Measurements from ENCODE around the gene TPI1. TPM values are rescaled to one million over a fixed set of nuclear protein-coding genes. Genes with fewer than 3 reads are reported as not detected.

The TPI1 gene
- total and polyA plus RNA-seq, 5 experiments from 2014 or later = 159 to 497 (median 372) TPM

- H3K27ac Mint-ChIP-seq = peak overlapping the region in 2 of 10 donors; percentile 63 to 86
- H3K36me3 Mint-ChIP-seq = peaks cover 0 to 6% (median 0%) of the 10 kb centered on the region in 3 donors
- ATAC-seq (no peak), DNase-seq (no peak)
- peaks cover 6 to 35% (median 26%) of the 10 kb centered on the region in 5 donors for H3K27me3 Mint-ChIP-seq
- H3K9me3 Mint-ChIP-seq = no peaks in the 10 kb centered on the region
- POLR2A ChIA-PET = interaction anchor here (1.2 to 4.1 kb wide), 3 partner anchors 12 to 42 kb away, joined by 3 to 21 read pairs (median 10); partner anchors contain the start of genes CDCA3, SPSB2 and USP5
- H3K4me1 Mint-ChIP-seq = peaks cover 14 to 29% (median 16%) of the 10 kb centered on the region in 4 donors
- peak overlapping the region in 9 of 10 donors; percentile 11 to 92 (median 82) for H3K4me3 Mint-ChIP-seq
These were observed 36.9 kb upstream of the TPI1 start for GRCh38 chr12:6830286-6830890.

- peaks cover 13 to 24% (median 17%) of the 10 kb centered on the region in 4 donors for H3K4me1 Mint-ChIP-seq
- H3K9me3 Mint-ChIP-seq = no peaks in the 10 kb centered on the region
- POLR2A ChIA-PET = interaction anchor here (4.1 kb wide), 1 partner anchor 22 kb away, joined by 21 read pairs; the partner anchor contains the start of genes CDCA3 and USP5
- peaks cover 4 to 30% (median 22%) of the 10 kb centered on the region in 5 donors for H3K27me3 Mint-ChIP-seq
- H3K36me3 Mint-ChIP-seq = peaks cover 0 to 6% (median 0%) of the 10 kb centered on the region in 3 donors
- no peak for ATAC-seq
- peak overlapping the region in 4 of 10 donors; percentile 15 to 86 (median 34) for H3K4me3 Mint-ChIP-seq
- DNase-seq = no peak
- H3K27ac Mint-ChIP-seq = peak overlapping the region in 3 of 10 donors; percentile 45 to 86 (median 63)
These were observed 36.3 kb upstream of the TPI1 start for GRCh38 chr12:6830999-6831398.

GRCh38 chr12:6831450-6831995, 35.8 kb upstream of the TPI1 start:
- Mint-ChIP-seq H3K9me3 (no peaks in the 10 kb centered on the region), H3K36me3 (peaks cover 0 to 6% (median 0%) of the 10 kb centered on the region in 3 donors), H3K4me1 (peaks cover 13 to 24% (median 18%) of the 10 kb centered on the region in 4 donors), H3K27me3 (peaks cover 4 to 25% (median 19%) of the 10 kb centered on the region in 5 donors), H3K4me3 (no peak overlapping the region), H3K27ac (peak overlapping the region in 2 of 10 donors; percentile 45 to 49)
- ATAC-seq (no peak), DNase-seq (no peak)
- POLR2A ChIA-PET = interaction anchor here (1.1 kb wide), 1 partner anchor 98 kb away, joined by 3 read pairs; no protein-coding TSS in a partner anchor

DNA sequence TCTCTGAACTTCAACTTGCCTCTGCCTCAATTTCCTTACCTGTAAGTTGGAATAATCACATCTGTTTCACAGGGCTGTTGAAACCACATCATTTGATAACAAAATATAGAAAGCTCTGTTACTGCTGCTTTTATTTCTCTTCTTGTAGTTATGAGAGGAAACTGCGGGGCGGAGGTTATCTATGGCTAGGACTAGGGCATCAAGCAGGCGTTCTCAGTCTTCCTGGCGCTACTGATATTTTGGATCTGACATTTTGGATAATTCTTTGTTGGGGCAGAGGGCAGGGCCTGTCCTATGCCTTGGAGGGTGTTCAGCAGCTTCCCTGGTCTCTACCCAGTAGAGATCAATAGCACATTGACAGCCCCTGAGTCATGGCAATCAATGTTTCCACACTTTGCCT, 35.2 kb upstream of the TPI1 start:
- H3K4me3 Mint-ChIP-seq = peak overlapping the region in 1 of 10 donors; percentile 14
- DNase-seq (no peak), ATAC-seq (no peak)
- POLR2A ChIA-PET = interaction anchor here (1.1 kb wide), 1 partner anchor 98 kb away, joined by 3 read pairs; no protein-coding TSS in a partner anchor
- H3K27me3 Mint-ChIP-seq = peaks cover 4 to 20% (median 14%) of the 10 kb centered on the region in 5 donors
- no peaks in the 10 kb centered on the region for H3K9me3 Mint-ChIP-seq
- peaks cover 0 to 6% (median 0%) of the 10 kb centered on the region in 3 donors for H3K36me3 Mint-ChIP-seq
- H3K27ac Mint-ChIP-seq = no peak overlapping the region
- peaks cover 13 to 22% (median 18%) of the 10 kb centered on the region in 4 donors for H3K4me1 Mint-ChIP-seq

DNA sequence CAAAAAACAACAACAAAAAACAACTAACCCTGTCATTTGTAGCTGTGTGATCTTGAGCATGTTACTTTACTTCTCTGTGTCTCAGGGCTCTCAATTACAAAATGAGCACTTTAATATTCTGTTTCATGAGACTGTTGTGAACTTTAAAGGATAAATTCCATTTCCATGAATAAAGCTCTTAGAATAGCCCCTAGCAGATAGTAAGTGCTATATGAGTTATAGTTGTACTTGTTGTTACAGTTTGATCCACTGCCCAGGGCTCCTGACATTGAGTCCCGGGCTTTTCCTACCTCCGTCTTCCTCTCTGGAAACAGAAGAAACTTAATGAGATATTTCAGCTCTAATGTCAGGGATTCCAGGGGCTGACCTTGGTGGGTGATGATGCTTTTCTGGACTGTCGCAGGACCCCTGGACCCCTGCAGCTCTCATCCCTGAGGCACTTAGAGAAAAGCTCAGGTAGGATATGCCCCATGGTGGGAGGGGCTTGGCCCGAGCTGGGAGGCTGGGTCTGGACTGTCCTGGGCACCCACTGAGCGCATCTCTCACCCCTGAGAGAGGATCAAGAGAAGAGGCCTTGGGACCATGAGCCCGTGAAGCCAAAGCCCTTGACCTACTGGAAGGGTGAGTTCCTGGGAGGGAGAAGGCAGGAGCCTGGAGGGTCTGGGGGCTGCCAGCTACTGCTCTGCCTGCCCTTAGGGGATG, 34.0 kb upstream of the TPI1 start:
- Mint-ChIP-seq H3K9me3 (no peaks in the 10 kb centered on the region), H3K27me3 (peaks cover 0 to 13% (median 4%) of the 10 kb centered on the region in 5 donors), H3K4me1 (peaks cover 9 to 12% (median 10%) of the 10 kb centered on the region in 4 donors), H3K27ac (no peak overlapping the region), H3K36me3 (peaks cover 0 to 6% (median 0%) of the 10 kb centered on the region in 3 donors), H3K4me3 (no peak overlapping the region)
- POLR2A ChIA-PET = interaction anchor here (0.6 kb wide), 2 partner anchors 52 to 139 kb away, joined by 3 to 6 read pairs; no protein-coding TSS in a partner anchor
- no peak for ATAC-seq
- no peak for DNase-seq

DNA sequence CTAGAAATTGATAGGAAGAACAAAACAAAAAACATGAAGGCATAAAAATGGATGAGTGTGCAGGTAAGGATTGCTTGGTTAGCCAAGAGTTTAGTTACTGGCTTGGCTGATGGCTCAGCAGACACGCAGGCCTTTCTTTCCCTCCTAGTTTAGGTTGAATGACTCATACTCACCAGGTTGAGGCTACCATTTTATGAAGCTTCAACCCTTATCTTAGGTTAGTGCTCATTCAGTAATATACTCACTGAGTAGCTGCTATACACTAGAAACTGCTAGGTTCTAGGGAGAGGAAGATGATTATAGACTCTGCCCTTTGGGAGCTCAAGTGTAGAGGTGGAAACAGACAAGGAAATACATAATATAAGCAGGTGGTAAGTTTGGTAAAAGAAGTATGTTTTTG, 33.1 kb upstream of the TPI1 start:
- DNase-seq = no peak
- Mint-ChIP-seq H3K36me3 (peaks cover 0 to 6% (median 0%) of the 10 kb centered on the region in 3 donors), H3K27me3 (peaks cover 0 to 10% (median 0%) of the 10 kb centered on the region in 5 donors), H3K27ac (peak overlapping the region in 2 of 10 donors; percentile 12 to 41), H3K4me3 (no peak overlapping the region), H3K9me3 (no peaks in the 10 kb centered on the region), H3K4me1 (peaks cover 4 to 8% (median 6%) of the 10 kb centered on the region in 4 donors)
- no peak for ATAC-seq
- POLR2A ChIA-PET = interaction anchor here (0.6 to 1.4 kb wide), 3 partner anchors 81 to 203 kb away, joined by 3 to 6 read pairs (median 4); partner anchors contain the start of gene MLF2

DNA sequence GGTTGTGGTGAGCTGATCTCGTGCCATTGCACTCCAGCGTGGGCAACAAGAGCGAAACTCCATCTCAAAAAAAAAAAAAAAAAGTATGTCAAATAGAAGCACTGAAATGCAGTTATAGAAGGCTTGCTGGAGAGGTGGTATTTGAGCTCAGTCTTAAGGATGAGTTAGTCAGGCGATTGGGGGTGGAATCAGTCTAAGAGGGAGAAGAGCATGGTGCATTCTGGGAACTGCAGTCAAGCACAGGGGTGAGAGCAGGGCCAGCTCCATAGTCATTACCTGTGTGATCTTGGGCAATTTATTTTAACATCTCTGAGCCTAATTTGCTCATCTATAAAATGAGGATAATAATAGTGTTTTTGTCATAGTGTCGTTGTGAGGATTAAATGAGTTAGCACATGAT, 32.5 kb upstream of the TPI1 start:
- Mint-ChIP-seq H3K27me3 (peaks cover 0 to 9% (median 0%) of the 10 kb centered on the region in 5 donors), H3K27ac (peak overlapping the region in 1 of 10 donors; percentile 41), H3K9me3 (no peaks in the 10 kb centered on the region), H3K4me1 (peaks cover 0 to 7% (median 4%) of the 10 kb centered on the region in 4 donors), H3K4me3 (no peak overlapping the region), H3K36me3 (peaks cover 0 to 6% (median 0%) of the 10 kb centered on the region in 3 donors)
- POLR2A ChIA-PET = interaction anchor here (0.6 to 1.4 kb wide), 3 partner anchors 81 to 203 kb away, joined by 3 to 6 read pairs (median 4); partner anchors contain the start of gene MLF2
- DNase-seq = no peak
- no peak for ATAC-seq

DNA sequence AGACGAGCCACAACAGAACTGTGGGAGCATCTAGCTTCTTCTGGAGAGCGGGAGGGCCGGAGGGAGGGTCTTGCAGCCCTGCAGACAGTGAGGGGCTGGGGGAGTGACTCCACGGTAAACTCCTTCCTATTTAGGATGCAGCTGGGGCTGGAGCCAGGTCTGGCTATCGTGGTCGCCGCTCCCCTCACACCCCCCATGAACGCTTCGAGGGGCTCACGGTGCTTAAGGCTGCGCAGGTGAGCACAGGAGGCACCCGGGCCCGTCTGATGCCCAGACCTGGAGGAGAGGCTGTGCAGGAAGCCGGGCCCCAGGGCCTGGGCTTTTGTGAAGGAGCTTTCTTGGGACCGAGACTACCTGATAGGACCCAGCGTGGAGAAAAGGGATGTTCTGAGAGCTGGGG, 30.5 kb upstream of the TPI1 start:
- no peak for DNase-seq
- Mint-ChIP-seq H3K27me3 (no peaks in the 10 kb centered on the region), H3K4me3 (no peak overlapping the region), H3K9me3 (no peaks in the 10 kb centered on the region), H3K36me3 (peaks cover 0 to 2% (median 0%) of the 10 kb centered on the region in 3 donors), H3K4me1 (peaks cover 0 to 5% (median 3%) of the 10 kb centered on the region in 4 donors), H3K27ac (peak overlapping the region in 1 of 10 donors; percentile 22)
- POLR2A ChIA-PET = interaction anchor here (0.7 to 1.3 kb wide), 3 partner anchors 8 to 366 kb away, joined by 3 to 4 read pairs (median 3); partner anchors contain the start of genes P3H3 and VAMP1
- ATAC-seq = no peak

DNA sequence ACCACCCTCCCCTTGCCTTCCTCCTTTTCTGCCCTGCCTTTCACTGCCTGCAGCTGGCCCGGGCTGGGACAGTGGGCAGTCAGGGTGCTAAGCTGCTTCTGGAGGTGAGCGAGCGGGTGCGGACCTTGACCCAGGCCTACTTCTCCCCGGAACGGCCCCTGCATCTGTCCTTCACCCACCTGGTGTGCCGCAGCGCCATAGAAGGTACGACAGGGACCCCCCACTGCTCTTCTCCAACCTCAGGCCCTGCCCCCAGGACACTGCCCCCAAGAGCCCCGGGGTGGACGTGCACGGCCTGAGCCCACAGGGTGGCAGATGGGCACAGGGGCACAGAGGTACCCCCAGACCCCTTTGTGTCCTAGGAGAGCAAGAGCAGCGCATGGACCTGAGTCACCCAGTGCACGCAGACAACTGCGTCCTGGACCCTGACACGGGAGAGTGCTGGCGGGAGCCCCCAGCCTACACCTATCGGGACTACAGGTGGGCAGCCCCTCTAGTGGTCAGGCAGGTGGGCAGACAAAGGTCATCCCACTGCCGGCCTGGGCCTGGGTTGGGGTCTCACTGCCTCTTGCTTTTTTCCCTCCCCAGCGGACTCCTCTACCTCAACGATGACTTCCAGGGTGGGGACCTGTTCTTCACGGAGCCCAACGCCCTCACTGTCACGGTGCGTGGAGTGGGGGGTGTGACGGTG, 29.8 kb upstream of the TPI1 start:
- DNase-seq (no peak), ATAC-seq (no peak)
- Mint-ChIP-seq H3K36me3 (peaks cover 0 to 2% (median 0%) of the 10 kb centered on the region in 3 donors), H3K27ac (no peak overlapping the region), H3K9me3 (no peaks in the 10 kb centered on the region), H3K4me3 (no peak overlapping the region), H3K4me1 (peaks cover 0 to 5% (median 3%) of the 10 kb centered on the region in 4 donors), H3K27me3 (no peaks in the 10 kb centered on the region)
- POLR2A ChIA-PET = interaction anchor here (1.3 kb wide), 1 partner anchor 9 kb away, joined by 4 read pairs; the partner anchor contains the start of gene P3H3

DNA sequence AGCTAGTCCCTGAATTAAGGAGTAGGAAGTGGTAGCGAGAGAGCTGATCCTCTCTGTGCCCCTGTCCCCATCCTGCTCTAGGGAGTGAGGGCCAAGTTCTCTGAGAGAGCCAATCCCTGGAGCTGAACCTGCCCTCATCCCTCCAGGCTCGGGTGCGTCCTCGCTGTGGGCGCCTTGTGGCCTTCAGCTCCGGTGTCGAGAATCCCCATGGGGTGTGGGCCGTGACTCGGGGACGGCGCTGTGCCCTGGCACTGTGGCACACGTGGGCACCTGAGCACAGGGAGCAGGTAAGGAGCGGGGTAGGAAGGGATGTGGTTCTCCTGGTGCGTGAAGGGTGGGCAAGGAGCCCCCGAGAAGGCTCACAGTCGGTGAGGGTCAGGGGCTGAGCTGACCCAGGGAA, 28.5 kb upstream of the TPI1 start:
- peaks cover 0 to 2% (median 0%) of the 10 kb centered on the region in 3 donors for H3K36me3 Mint-ChIP-seq
- peaks cover 0 to 5% (median 3%) of the 10 kb centered on the region in 4 donors for H3K4me1 Mint-ChIP-seq
- DNase-seq (no peak), ATAC-seq (no peak)
- POLR2A ChIA-PET = interaction anchor here (1.2 kb wide), 1 partner anchor 12 kb away, joined by 3 read pairs; the partner anchor contains the start of gene CDCA3
- no peaks in the 10 kb centered on the region for H3K9me3 Mint-ChIP-seq
- no peak overlapping the region for H3K27ac Mint-ChIP-seq
- H3K27me3 Mint-ChIP-seq = no peaks in the 10 kb centered on the region
- H3K4me3 Mint-ChIP-seq = no peak overlapping the region

- POLR2A ChIA-PET = interaction anchor here (1.2 to 2.0 kb wide), 2 partner anchors 9 to 12 kb away, joined by 3 to 4 read pairs; partner anchors contain the start of gene CDCA3
- no peaks in the 10 kb centered on the region for H3K9me3 Mint-ChIP-seq
- no peaks in the 10 kb centered on the region for H3K36me3 Mint-ChIP-seq
- H3K27me3 Mint-ChIP-seq = no peaks in the 10 kb centered on the region
- ATAC-seq (no peak), DNase-seq (no peak)
- H3K27ac Mint-ChIP-seq = peak overlapping the region in 1 of 10 donors; percentile 56
- peaks cover 0 to 5% (median 3%) of the 10 kb centered on the region in 4 donors for H3K4me1 Mint-ChIP-seq
- no peak overlapping the region for H3K4me3 Mint-ChIP-seq
These were observed 27.7 kb upstream of the TPI1 start for GRCh38 chr12:6839482-6840201.

Measured in naive thymus-derived CD8-positive, alpha-beta T cell (primary cell).